ENCODE data around the gene GARNL3.

The GARNL3 gene

GRCh38 chr9:127423476-127423933 lies 158.9 kb downstream of the GARNL3 start:
- Histone ChIP-seq H3K4me1 (ENCODE audit: control insufficient read depth, insufficient read depth, low read length) (0 out of 2 replicates have a peak, but pooled peaks cover 5% of the 10 kb centered on the region), H3K27ac (ENCODE audit: extremely low read depth, low read depth, low read length) (peak overlapping the region; percentile 80), H3K9me3 (ENCODE audit: control insufficient read depth, insufficient read depth, low read depth, low read length) (no peaks in the 10 kb centered on the region), H3K36me3 (ENCODE audit: control insufficient read depth in 2 of 2, insufficient read depth in 1 of 2, low read length in 2 of 2) (peaks cover 3 to 16% of the 10 kb centered on the region in 2 experiments; a peak in 2 of 3 replicates), H3K4me3 (ENCODE audit: low read depth, low read length) (peak overlapping the region; percentile 64)
- CTCF ChIA-PET: interaction anchor here (0.7 to 1.2 kb wide), 2 partner anchors 27 to 32 kb away, joined by 3 to 5 read pairs; partner anchors contain the start of gene SLC2A8
- POLR2A ChIA-PET: interaction anchor here (1.0 to 3.0 kb wide), 8 partner anchors 13 to 199 kb away, joined by 3 to 46 read pairs (median 10); partner anchors contain the start of genes LRSAM1, RPL12 and SLC2A8
- no peak for TF ChIP-seq ZNF221 (tag by site-specific recombination; IDR thresholded peaks at IDR 0.05; ENCODE audit: borderline replicate concordance)
- no peak for TF ChIP-seq ZNF600 (tag by site-specific recombination; IDR thresholded peaks at IDR 0.05)
- no peak for TF ChIP-seq ZNF157 (tag by site-specific recombination; IDR thresholded peaks at IDR 0.05)
- TF ChIP-seq ZSCAN23 (tag by site-specific recombination; IDR thresholded peaks at IDR 0.05): no peak
- TF ChIP-seq ZNF571 (tag by site-specific recombination; IDR thresholded peaks at IDR 0.05): no peak
- no peak for TF ChIP-seq ZNF670 (tag by site-specific recombination; IDR thresholded peaks at IDR 0.05; ENCODE audit: low read depth)
- TF ChIP-seq SALL2 (tag by site-specific recombination; IDR thresholded peaks at IDR 0.05; ENCODE audit: borderline replicate concordance): no peak
- no peak for TF ChIP-seq ZNF658 (tag by site-specific recombination; IDR thresholded peaks at IDR 0.05)
- TF ChIP-seq ZNF138 (tag by site-specific recombination; IDR thresholded peaks at IDR 0.05; ENCODE audit: borderline replicate concordance): no peak

- CTCF ChIA-PET: interaction anchor here (0.7 to 1.2 kb wide), 5 partner anchors 25 to 487 kb away, joined by 3 to 5 read pairs (median 3); partner anchors contain the start of gene SLC2A8
- Histone ChIP-seq H3K36me3 (ENCODE audit: control insufficient read depth in 2 of 2, insufficient read depth in 1 of 2, low read length in 2 of 2) (peaks cover 5 to 22% of the 10 kb centered on the region in 2 experiments; a peak in 2 of 3 replicates), H3K4me1 (ENCODE audit: control insufficient read depth, insufficient read depth, low read length) (0 out of 2 replicates have a peak, but pooled peaks cover 5% of the 10 kb centered on the region), H3K9me3 (ENCODE audit: control insufficient read depth, insufficient read depth, low read depth, low read length) (no peaks in the 10 kb centered on the region), H3K4me3 (ENCODE audit: low read depth, low read length) (peak within 1 kb of the TSS; percentile 64), H3K27ac (ENCODE audit: extremely low read depth, low read depth, low read length) (peak within 1 kb of the TSS; percentile 80)
- POLR2A ChIA-PET: interaction anchor here (0.6 to 3.0 kb wide), 20 partner anchors 9 to 199 kb away, joined by 3 to 46 read pairs (median 4); partner anchors contain the start of genes LRSAM1, RPL12 and SLC2A8
- TF ChIP-seq TRIM28 (IDR thresholded peaks at IDR 0.05; ENCODE audit: borderline replicate concordance, low read length) (0 out of 2 replicates have a peak, but pooled peaks have one; percentile 16), SP2 (tag by site-specific recombination; IDR thresholded peaks at IDR 0.05) (peak; percentile 61), ZNF776 (tag by site-specific recombination; IDR thresholded peaks at IDR 0.05; ENCODE audit: borderline replicate concordance) (no peak), KLF8 (tag by site-specific recombination; IDR thresholded peaks at IDR 0.05) (peak; percentile 18; the same call in 1 of the 2 replicates), ZXDB (tag by site-specific recombination; IDR thresholded peaks at IDR 0.05) (peak; percentile 54; the same call in 1 of the 2 replicates), ZNF561 (tag by site-specific recombination; IDR thresholded peaks at IDR 0.05; ENCODE audit: borderline replicate concordance) (0 out of 2 replicates have a peak, but pooled peaks have one; percentile 4), KLF10 (tag by site-specific recombination; IDR thresholded peaks at IDR 0.05) (0 out of 2 replicates have a peak, but pooled peaks have one; percentile 29), REST (tag by site-specific recombination; IDR thresholded peaks at IDR 0.05) (peak; percentile 97), ZNF600 (tag by site-specific recombination; IDR thresholded peaks at IDR 0.05) (peak; percentile 58), ZNF2 (tag by site-specific recombination; IDR thresholded peaks at IDR 0.05) (0 out of 2 replicates have a peak, but pooled peaks have one; percentile 27), SP3 (tag by site-specific recombination; IDR thresholded peaks at IDR 0.05) (peak; percentile 47), ZBTB8A (tag by site-specific recombination; IDR thresholded peaks at IDR 0.05) (peak; percentile 89), ZBTB17 (tag by site-specific recombination; IDR thresholded peaks at IDR 0.05) (peak; percentile 85), ZBTB20 (tag by site-specific recombination; IDR thresholded peaks at IDR 0.05) (no peak)
- TF ChIP-seq, protein P1, sequence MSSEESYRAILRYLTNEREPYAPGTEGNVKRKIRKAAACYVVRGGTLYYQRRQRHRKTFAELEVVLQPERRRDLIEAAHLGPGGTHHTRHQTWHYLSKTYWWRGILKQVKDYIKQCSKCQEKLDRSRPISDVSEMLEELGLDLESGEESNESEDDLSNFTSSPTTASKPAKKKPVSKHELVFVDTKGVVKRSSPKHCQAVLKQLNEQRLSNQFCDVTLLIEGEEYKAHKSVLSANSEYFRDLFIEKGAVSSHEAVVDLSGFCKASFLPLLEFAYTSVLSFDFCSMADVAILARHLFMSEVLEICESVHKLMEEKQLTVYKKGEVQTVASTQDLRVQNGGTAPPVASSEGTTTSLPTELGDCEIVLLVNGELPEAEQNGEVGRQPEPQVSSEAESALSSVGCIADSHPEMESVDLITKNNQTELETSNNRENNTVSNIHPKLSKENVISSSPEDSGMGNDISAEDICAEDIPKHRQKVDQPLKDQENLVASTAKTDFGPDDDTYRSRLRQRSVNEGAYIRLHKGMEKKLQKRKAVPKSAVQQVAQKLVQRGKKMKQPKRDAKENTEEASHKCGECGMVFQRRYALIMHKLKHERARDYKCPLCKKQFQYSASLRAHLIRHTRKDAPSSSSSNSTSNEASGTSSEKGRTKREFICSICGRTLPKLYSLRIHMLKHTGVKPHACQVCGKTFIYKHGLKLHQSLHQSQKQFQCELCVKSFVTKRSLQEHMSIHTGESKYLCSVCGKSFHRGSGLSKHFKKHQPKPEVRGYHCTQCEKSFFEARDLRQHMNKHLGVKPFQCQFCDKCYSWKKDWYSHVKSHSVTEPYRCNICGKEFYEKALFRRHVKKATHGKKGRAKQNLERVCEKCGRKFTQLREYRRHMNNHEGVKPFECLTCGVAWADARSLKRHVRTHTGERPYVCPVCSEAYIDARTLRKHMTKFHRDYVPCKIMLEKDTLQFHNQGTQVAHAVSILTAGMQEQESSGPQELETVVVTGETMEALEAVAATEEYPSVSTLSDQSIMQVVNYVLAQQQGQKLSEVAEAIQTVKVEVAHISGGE (tag by site-specific recombination; conservative IDR thresholded peaks at IDR 0.05; ENCODE audit: low read depth): peak; percentile 76
- TF ChIP-seq, protein P2, sequence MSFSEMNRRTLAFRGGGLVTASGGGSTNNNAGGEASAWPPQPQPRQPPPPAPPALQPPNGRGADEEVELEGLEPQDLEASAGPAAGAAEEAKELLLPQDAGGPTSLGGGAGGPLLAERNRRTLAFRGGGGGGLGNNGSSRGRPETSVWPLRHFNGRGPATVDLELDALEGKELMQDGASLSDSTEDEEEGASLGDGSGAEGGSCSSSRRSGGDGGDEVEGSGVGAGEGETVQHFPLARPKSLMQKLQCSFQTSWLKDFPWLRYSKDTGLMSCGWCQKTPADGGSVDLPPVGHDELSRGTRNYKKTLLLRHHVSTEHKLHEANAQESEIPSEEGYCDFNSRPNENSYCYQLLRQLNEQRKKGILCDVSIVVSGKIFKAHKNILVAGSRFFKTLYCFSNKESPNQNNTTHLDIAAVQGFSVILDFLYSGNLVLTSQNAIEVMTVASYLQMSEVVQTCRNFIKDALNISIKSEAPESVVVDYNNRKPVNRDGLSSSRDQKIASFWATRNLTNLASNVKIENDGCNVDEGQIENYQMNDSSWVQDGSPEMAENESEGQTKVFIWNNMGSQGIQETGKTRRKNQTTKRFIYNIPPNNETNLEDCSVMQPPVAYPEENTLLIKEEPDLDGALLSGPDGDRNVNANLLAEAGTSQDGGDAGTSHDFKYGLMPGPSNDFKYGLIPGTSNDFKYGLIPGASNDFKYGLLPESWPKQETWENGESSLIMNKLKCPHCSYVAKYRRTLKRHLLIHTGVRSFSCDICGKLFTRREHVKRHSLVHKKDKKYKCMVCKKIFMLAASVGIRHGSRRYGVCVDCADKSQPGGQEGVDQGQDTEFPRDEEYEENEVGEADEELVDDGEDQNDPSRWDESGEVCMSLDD (tag by site-specific recombination; IDR thresholded peaks at IDR 0.05): 0 out of 2 replicates have a peak, but pooled peaks have one; percentile 17
These were observed 159.5 kb downstream of the GARNL3 start, which contains the start of gene ZNF79 for GRCh38 chr9:127423934-127424675. TSS of gene ZNF79 (plus strand) at chr9:127424382. CDS start at chr9:127424788, 406 bp downstream.
